ENCODE data around the gene DGUOK.

- TF ChIP-seq CTCF (IDR thresholded peaks at IDR 0.05; ENCODE audit: poor library complexity, severe bottlenecking) (no peak), EZH2 (IDR thresholded peaks at IDR 0.05; ENCODE audit: borderline replicate concordance, insufficient read depth, low read length, poor library complexity, severe bottlenecking) (no peak), POLR2AphosphoS5 (IDR thresholded peaks at IDR 0.05) (no peak)
Measured at GRCh38 chr2:73949802-73950201, 23.1 kb downstream of the DGUOK start.

Measured in neural cell (in vitro differentiated cells).